HEK293 (cell line): ENCODE measurements around the gene CDH7.

Experiments
- BCL11A ChIP-seq: fragments of 450-650 bp; formaldehyde crosslinking; IDR thresholded peaks from 2 replicates; pipeline ENCODE4 v1.5.1; 2016; ENCODE audit warnings: low read depth, missing biosample characterization, missing genetic modification characterization
- GLIS2 ChIP-seq: fragments of 450-650 bp; formaldehyde crosslinking; IDR thresholded peaks from 2 replicates; pipeline ENCODE4 v1.5.1; 2016; ENCODE audit warnings: missing biosample characterization, missing genetic modification characterization
- HOXC10 ChIP-seq: sonication (generic); formaldehyde crosslinking; IDR thresholded peaks from 2 replicates; pipeline ENCODE4 v1.8.1; 2023; ENCODE audit warnings: mild to moderate bottlenecking, missing genetic modification reagents
- KLF7 ChIP-seq: fragments of 450-650 bp; formaldehyde crosslinking; IDR thresholded peaks from 2 replicates; pipeline ENCODE4 v1.5.1; 2016; ENCODE audit warnings: missing biosample characterization, missing genetic modification characterization, borderline replicate concordance
- TRIM28 ChIP-seq: IDR thresholded peaks from 2 replicates; pipeline ENCODE4 v1.6.1; 2011; ENCODE audit warnings: low read length, control low read depth, borderline replicate concordance
- ZBTB1 ChIP-seq: fragments of 450-650 bp; formaldehyde crosslinking; IDR thresholded peaks from 2 replicates; pipeline ENCODE4 v1.5.1; 2016; ENCODE audit warnings: missing biosample characterization, missing genetic modification characterization
- ZEB2 ChIP-seq: fragments of 450-650 bp; formaldehyde crosslinking; IDR thresholded peaks from 2 replicates; pipeline ENCODE4 v1.5.1; 2016; ENCODE audit warnings: missing biosample characterization, missing genetic modification characterization
- ZNF10 ChIP-seq: fragments of 450-650 bp; formaldehyde crosslinking; IDR thresholded peaks from 2 replicates; pipeline ENCODE4 v1.5.1; 2017; ENCODE audit warnings: missing biosample characterization, missing genetic modification characterization
- ZNF112 ChIP-seq: fragments of 450-650 bp; formaldehyde crosslinking; IDR thresholded peaks from 2 replicates; pipeline ENCODE4 v1.5.0; 2017; ENCODE audit warnings: missing biosample characterization, missing genetic modification characterization
- ZNF114 ChIP-seq: fragments of 450-650 bp; formaldehyde crosslinking; IDR thresholded peaks from 2 replicates; pipeline ENCODE4 v1.5.0; 2017; ENCODE audit warnings: missing biosample characterization, missing genetic modification characterization
- ZNF132 ChIP-seq: fragments of 450-650 bp; formaldehyde crosslinking; IDR thresholded peaks from 2 replicates; pipeline ENCODE4 v1.5.1; 2017; ENCODE audit warnings: missing biosample characterization, missing genetic modification characterization, borderline replicate concordance
- ZNF155 ChIP-seq: fragments of 450-650 bp; formaldehyde crosslinking; IDR thresholded peaks from 2 replicates; pipeline ENCODE4 v1.5.1; 2016; ENCODE audit warnings: missing biosample characterization, missing genetic modification characterization
- ZNF23 ChIP-seq: fragments of 450-650 bp; formaldehyde crosslinking; IDR thresholded peaks from 2 replicates; pipeline ENCODE4 v1.5.1; 2016; ENCODE audit warnings: missing biosample characterization, missing genetic modification characterization, borderline replicate concordance
- ZNF292 ChIP-seq: fragments of 450-650 bp; formaldehyde crosslinking; IDR thresholded peaks from 2 replicates; pipeline ENCODE4 v1.5.1; 2016; ENCODE audit warnings: low read depth, missing biosample characterization, missing genetic modification characterization, borderline replicate concordance
- ZNF521 ChIP-seq: fragments of 450-650 bp; formaldehyde crosslinking; IDR thresholded peaks from 2 replicates; pipeline ENCODE4 v1.5.1; 2017; ENCODE audit warnings: missing biosample characterization, mild to moderate bottlenecking, missing genetic modification characterization
- ZNF549 ChIP-seq: fragments of 450-650 bp; IDR thresholded peaks from 2 replicates; pipeline ENCODE4 v1.5.1; 2018; ENCODE audit warnings: missing biosample characterization, missing genetic modification characterization, mild to moderate bottlenecking, inconsistent platforms, moderate library complexity
- ZNF555 ChIP-seq: fragments of 450-650 bp; formaldehyde crosslinking; conservative IDR thresholded peaks from 2 replicates; pipeline ENCODE4 v1.5.1; 2017; ENCODE audit warnings: missing biosample characterization, mild to moderate bottlenecking, missing genetic modification characterization, inconsistent platforms
- ZNF558 ChIP-seq: fragments of 450-650 bp; formaldehyde crosslinking; IDR thresholded peaks from 2 replicates; pipeline ENCODE4 v1.5.1; 2016; ENCODE audit warnings: missing biosample characterization, missing genetic modification characterization
- ZNF561 ChIP-seq: fragments of 450-650 bp; IDR thresholded peaks from 2 replicates; pipeline ENCODE4 v1.5.1; 2018; ENCODE audit warnings: missing biosample characterization, missing genetic modification characterization, borderline replicate concordance
- ZNF585B ChIP-seq: fragments of 450-650 bp; formaldehyde crosslinking; IDR thresholded peaks from 2 replicates; pipeline ENCODE4 v1.5.1; 2016; ENCODE audit warnings: missing biosample characterization, missing genetic modification characterization
- ZNF596 ChIP-seq: fragments of 450-650 bp; IDR thresholded peaks from 2 replicates; pipeline ENCODE4 v1.5.0; 2018; ENCODE audit warnings: missing biosample characterization, mild to moderate bottlenecking, missing genetic modification characterization, moderate library complexity
- ZNF610 ChIP-seq: fragments of 450-650 bp; formaldehyde crosslinking; IDR thresholded peaks from 2 replicates; pipeline ENCODE4 v1.5.1; 2016; ENCODE audit warnings: missing biosample characterization, missing genetic modification characterization, borderline replicate concordance
- ZNF654 ChIP-seq: fragments of 450-650 bp; formaldehyde crosslinking; IDR thresholded peaks from 2 replicates; pipeline ENCODE4 v1.5.1; 2016; ENCODE audit warnings: low read depth, missing biosample characterization, missing genetic modification characterization
- ZNF664 ChIP-seq: fragments of 450-650 bp; formaldehyde crosslinking; IDR thresholded peaks from 2 replicates; pipeline ENCODE4 v1.5.1; 2016; ENCODE audit warnings: missing biosample characterization, missing genetic modification characterization
- ZNF677 ChIP-seq: fragments of 450-650 bp; IDR thresholded peaks from 2 replicates; pipeline ENCODE4 v1.5.0; 2018; ENCODE audit warnings: missing biosample characterization, mild to moderate bottlenecking, missing genetic modification characterization, moderate library complexity
- ZNF747 ChIP-seq: fragments of 450-650 bp; formaldehyde crosslinking; IDR thresholded peaks from 2 replicates; pipeline ENCODE4 v1.5.1; 2016; ENCODE audit warnings: missing biosample characterization, missing genetic modification characterization
- ZNF777 ChIP-seq: fragments of 450-650 bp; formaldehyde crosslinking; IDR thresholded peaks from 2 replicates; pipeline ENCODE4 v1.5.1; 2017; ENCODE audit warnings: missing biosample characterization, missing genetic modification characterization, borderline replicate concordance
- TF ChIP-seq, protein P1 (sequence below): fragments of 450-650 bp; formaldehyde crosslinking; IDR thresholded peaks from 2 replicates; pipeline ENCODE4 v1.5.1; 2016; ENCODE audit warnings: missing biosample characterization, missing genetic modification characterization
- TF ChIP-seq, protein P2 (sequence below): fragments of 450-650 bp; formaldehyde crosslinking; IDR thresholded peaks from 2 replicates; pipeline ENCODE4 v1.5.1; 2016; ENCODE audit warnings: missing biosample characterization, missing genetic modification characterization, borderline replicate concordance
- TF ChIP-seq, protein P3 (sequence below): fragments of 450-650 bp; formaldehyde crosslinking; IDR thresholded peaks from 2 replicates; pipeline ENCODE4 v1.5.1; 2016; ENCODE audit warnings: missing biosample characterization, missing genetic modification characterization, low read depth
- TF ChIP-seq, protein P4 (sequence below): fragments of 450-650 bp; formaldehyde crosslinking; IDR thresholded peaks from 2 replicates; pipeline ENCODE4 v1.5.1; 2016; ENCODE audit warnings: missing biosample characterization, missing genetic modification characterization
- TF ChIP-seq, protein P5 (sequence below): fragments of 450-650 bp; formaldehyde crosslinking; IDR thresholded peaks from 2 replicates; pipeline ENCODE4 v1.5.1; 2016; ENCODE audit warnings: missing biosample characterization, missing genetic modification characterization

Gene CDH7

DNA sequence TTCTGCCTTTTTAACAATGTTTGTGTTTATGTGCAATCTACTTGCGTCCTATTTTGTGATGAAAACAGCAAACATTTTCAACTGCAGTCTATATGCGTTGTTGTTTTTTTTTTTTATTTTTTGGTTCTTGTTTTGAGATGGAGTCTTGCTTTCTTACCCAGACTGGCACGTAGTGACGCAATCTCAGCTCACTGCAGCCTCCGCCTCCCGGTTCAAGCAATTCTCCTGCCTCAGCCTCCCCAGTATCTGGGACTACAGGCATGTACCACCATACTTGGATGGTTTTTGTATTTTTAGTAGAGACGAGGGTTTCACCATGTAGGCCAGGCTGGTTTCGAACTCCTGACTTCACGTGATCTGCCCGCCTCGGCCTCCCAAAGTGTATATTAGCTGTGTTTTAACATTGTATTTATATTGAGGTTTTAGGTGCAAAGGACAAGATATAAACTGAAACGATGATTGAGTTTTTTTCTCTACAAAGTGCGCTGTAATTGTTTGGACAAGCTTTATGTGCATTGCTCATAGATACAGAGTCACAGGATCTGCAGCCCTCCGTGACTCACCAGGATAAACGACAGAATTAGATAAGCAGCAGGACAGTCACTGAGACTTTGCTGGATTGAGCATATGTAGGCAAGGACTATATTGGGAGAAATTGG is 17.4 kb downstream of the CDH7 start (continued):
- TF ChIP-seq ZNF561 (tag by site-specific recombination) (no peak), ZNF747 (no peak), ZNF23 (tag by site-specific recombination) (no peak), ZNF521 (no peak), ZNF549 (no peak), ZNF132 (tag by site-specific recombination) (no peak), ZNF10 (no peak), ZNF610 (tag by site-specific recombination) (no peak), ZNF677 (tag by site-specific recombination) (no peak), ZNF155 (no peak), ZNF292 (no peak), ZNF777 (tag by site-specific recombination) (no peak), TRIM28 (no peak), KLF7 (tag by site-specific recombination) (no peak), ZEB2 (peak; percentile 88), ZNF558 (tag by site-specific recombination) (no peak), ZNF664 (no peak), ZNF114 (tag by site-specific recombination) (no peak), ZNF112 (tag by site-specific recombination) (no peak), ZNF585B (no peak), GLIS2 (tag by site-specific recombination) (no peak), ZBTB1 (tag by site-specific recombination) (no peak), HOXC10 (CRISPR knock-in tag) (no peak), ZNF555 (tag by site-specific recombination) (no peak), ZNF596 (tag by site-specific recombination) (no peak), BCL11A (tag by site-specific recombination) (no peak; the same call in 1 of the 2 replicates), ZNF654 (tag by site-specific recombination) (peak; percentile 12; the same call in 1 of the 2 replicates)
- TF ChIP-seq, protein P1, sequence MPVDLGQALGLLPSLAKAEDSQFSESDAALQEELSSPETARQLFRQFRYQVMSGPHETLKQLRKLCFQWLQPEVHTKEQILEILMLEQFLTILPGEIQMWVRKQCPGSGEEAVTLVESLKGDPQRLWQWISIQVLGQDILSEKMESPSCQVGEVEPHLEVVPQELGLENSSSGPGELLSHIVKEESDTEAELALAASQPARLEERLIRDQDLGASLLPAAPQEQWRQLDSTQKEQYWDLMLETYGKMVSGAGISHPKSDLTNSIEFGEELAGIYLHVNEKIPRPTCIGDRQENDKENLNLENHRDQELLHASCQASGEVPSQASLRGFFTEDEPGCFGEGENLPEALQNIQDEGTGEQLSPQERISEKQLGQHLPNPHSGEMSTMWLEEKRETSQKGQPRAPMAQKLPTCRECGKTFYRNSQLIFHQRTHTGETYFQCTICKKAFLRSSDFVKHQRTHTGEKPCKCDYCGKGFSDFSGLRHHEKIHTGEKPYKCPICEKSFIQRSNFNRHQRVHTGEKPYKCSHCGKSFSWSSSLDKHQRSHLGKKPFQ (tag by site-specific recombination) = no peak
- TF ChIP-seq, protein P2, sequence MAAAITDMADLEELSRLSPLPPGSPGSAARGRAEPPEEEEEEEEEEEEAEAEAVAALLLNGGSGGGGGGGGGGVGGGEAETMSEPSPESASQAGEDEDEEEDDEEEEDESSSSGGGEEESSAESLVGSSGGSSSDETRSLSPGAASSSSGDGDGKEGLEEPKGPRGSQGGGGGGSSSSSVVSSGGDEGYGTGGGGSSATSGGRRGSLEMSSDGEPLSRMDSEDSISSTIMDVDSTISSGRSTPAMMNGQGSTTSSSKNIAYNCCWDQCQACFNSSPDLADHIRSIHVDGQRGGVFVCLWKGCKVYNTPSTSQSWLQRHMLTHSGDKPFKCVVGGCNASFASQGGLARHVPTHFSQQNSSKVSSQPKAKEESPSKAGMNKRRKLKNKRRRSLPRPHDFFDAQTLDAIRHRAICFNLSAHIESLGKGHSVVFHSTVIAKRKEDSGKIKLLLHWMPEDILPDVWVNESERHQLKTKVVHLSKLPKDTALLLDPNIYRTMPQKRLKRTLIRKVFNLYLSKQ (tag by site-specific recombination) = no peak
- TF ChIP-seq, protein P3, sequence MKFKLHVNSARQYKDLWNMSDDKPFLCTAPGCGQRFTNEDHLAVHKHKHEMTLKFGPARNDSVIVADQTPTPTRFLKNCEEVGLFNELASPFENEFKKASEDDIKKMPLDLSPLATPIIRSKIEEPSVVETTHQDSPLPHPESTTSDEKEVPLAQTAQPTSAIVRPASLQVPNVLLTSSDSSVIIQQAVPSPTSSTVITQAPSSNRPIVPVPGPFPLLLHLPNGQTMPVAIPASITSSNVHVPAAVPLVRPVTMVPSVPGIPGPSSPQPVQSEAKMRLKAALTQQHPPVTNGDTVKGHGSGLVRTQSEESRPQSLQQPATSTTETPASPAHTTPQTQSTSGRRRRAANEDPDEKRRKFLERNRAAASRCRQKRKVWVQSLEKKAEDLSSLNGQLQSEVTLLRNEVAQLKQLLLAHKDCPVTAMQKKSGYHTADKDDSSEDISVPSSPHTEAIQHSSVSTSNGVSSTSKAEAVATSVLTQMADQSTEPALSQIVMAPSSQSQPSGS = no peak
- TF ChIP-seq, protein P4, sequence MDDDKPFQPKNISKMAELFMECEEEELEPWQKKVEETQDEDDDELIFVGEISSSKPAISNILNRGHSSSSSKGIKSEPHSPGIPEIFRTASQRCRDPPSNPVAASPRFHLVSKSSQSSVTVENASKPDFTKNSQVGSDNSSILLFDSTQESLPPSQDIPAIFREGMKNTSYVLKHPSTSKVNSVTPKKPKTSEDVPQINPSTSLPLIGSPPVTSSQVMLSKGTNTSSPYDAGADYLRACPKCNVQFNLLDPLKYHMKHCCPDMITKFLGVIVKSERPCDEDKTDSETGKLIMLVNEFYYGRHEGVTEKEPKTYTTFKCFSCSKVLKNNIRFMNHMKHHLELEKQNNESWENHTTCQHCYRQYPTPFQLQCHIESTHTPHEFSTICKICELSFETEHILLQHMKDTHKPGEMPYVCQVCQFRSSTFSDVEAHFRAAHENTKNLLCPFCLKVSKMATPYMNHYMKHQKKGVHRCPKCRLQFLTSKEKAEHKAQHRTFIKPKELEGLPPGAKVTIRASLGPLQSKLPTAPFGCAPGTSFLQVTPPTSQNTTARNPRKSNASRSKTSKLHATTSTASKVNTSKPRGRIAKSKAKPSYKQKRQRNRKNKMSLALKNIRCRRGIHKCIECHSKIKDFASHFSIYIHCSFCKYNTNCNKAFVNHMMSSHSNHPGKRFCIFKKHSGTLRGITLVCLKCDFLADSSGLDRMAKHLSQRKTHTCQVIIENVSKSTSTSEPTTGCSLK = no peak
- TF ChIP-seq, protein P5, sequence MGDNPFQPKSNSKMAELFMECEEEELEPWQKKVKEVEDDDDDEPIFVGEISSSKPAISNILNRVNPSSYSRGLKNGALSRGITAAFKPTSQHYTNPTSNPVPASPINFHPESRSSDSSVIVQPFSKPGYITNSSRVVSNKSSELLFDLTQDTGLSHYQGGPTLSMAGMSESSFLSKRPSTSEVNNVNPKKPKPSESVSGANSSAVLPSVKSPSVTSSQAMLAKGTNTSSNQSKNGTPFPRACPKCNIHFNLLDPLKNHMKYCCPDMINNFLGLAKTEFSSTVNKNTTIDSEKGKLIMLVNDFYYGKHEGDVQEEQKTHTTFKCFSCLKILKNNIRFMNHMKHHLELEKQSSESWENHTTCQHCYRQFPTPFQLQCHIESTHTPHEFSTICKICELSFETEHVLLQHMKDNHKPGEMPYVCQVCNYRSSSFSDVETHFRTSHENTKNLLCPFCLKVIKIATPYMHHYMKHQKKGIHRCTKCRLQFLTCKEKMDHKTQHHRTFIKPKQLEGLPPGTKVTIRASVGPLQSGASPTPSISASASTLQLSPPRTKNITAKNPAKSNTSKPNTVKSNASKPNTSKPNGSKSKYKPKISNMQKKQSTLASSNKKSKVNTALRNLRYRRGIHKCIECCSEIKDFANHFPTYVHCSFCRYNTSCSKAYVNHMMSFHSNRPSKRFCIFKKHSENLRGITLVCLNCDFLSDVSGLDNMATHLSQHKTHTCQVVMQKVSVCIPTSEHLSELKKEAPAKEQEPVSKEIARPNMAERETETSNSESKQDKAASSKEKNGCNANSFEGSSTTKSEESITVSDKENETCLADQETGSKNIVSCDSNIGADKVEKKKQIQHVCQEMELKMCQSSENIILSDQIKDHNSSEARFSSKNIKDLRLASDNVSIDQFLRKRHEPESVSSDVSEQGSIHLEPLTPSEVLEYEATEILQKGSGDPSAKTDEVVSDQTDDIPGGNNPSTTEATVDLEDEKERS (tag by site-specific recombination) = no peak
